ENCODE measurements around the gene MYOM3.

The MYOM3 gene

GRCh38 chr1:24095140-24095859 lies 16.6 kb downstream of the MYOM3 start:
- no peak for DNase-seq

- no peak for DNase-seq
Measured at GRCh38 chr1:24094554-24094953, 17.4 kb downstream of the MYOM3 start.

- DNase-seq = no peak
Measured at GRCh38 chr1:24093732-24094131, 18.2 kb downstream of the MYOM3 start.

- no peak for DNase-seq
Measured at GRCh38 chr1:24092979-24093378, 19.0 kb downstream of the MYOM3 start.

GRCh38 chr1:24091971-24092482 lies 19.9 kb downstream of the MYOM3 start:
- no peak for DNase-seq

- no peak for DNase-seq
Measured at GRCh38 chr1:24090736-24091135, 21.2 kb downstream of the MYOM3 start.

- DNase-seq = no peak
Measured at GRCh38 chr1:24089743-24090555, 22.0 kb downstream of the MYOM3 start.

GRCh38 chr1:24089027-24089742 lies 22.8 kb downstream of the MYOM3 start:
- DNase-seq = no peak

GRCh38 chr1:24086466-24086865 lies 25.5 kb downstream of the MYOM3 start:
- DNase-seq = no peak

GRCh38 chr1:24085546-24085945 lies 26.4 kb downstream of the MYOM3 start:
- no peak for DNase-seq

GRCh38 chr1:24085007-24085406 lies 26.9 kb downstream of the MYOM3 start:
- no peak for DNase-seq

GRCh38 chr1:24084050-24084449 lies 27.9 kb downstream of the MYOM3 start:
- no peak for DNase-seq

GRCh38 chr1:24082372-24082771 lies 29.6 kb downstream of the MYOM3 start:
- DNase-seq = no peak

GRCh38 chr1:24081190-24081589 lies 30.7 kb downstream of the MYOM3 start:
- DNase-seq = no peak

GRCh38 chr1:24080131-24080530 lies 31.8 kb downstream of the MYOM3 start:
- no peak for DNase-seq

GRCh38 chr1:24077278-24077978 lies 34.5 kb downstream of the MYOM3 start:
- no peak for DNase-seq

- no peak for DNase-seq
Measured at GRCh38 chr1:24075946-24076345, 36.0 kb downstream of the MYOM3 start.

GRCh38 chr1:24075590-24075854 lies 36.4 kb downstream of the MYOM3 start:
- DNase-seq = no peak

- DNase-seq = no peak
Measured at GRCh38 chr1:24074817-24075589, 36.9 kb downstream of the MYOM3 start.

GRCh38 chr1:24074196-24074595 lies 37.7 kb downstream of the MYOM3 start:
- DNase-seq = no peak

GRCh38 chr1:24071941-24072340 lies 40.0 kb downstream of the MYOM3 start:
- no peak for DNase-seq

GRCh38 chr1:24070821-24071393 lies 41.0 kb downstream of the MYOM3 start:
- peak; percentile 24 to 66 for DNase-seq
